GM12892 (cell line): ENCODE measurements around the gene CLDN18.

Experiments
- POLR2A ChIP-seq: IDR thresholded peaks from 2 replicates; pipeline ENCODE4 v1.6.1; 2011; ENCODE audit warnings: low read depth, low read length, control low read depth
- POLR2AphosphoS5 ChIP-seq: IDR thresholded peaks from 2 replicates; pipeline ENCODE4 v1.6.1; 2011; ENCODE audit warnings: low read depth, low read length, control low read depth

DNA sequence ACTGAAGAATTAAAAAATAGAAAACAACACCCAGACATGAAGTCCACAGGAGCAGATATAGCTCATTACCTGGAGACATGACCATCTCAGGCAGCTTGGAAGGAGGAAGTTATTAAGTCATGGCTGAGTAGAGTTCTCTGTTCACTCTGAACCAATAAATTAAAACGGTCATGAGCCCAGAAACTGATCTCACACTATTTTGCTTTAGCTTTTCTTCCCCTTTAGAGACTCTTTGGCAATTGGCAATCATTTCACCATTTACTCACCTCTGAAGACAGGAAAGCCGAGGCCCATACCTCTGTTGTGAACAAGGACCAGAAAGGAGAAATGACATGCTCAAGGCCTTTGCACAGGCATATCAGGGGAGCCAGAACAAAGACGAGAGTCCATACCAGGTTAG is 26.6 kb downstream of the CLDN18 start:
- TF ChIP-seq POLR2A (no peak), POLR2AphosphoS5 (no peak)
